A549 (cell line): Measurements from ENCODE around the gene H6PD. TPM values are rescaled to one million over a fixed set of nuclear protein-coding genes. Genes with fewer than 3 reads are reported as not detected.

Source experiments
- ATAC-seq, 2 experiments: fragments of 200-7000 bp in 1 of 2; fragments of >200 bp in 1 of 2; cut with Nextera tagmentation in 1 of 2; cut with Tn5 transposase in 1 of 2; 3 replicates each; pipeline versions ENCODE4 v1.8.0 to v1.9.1; 2018 to 2020; ENCODE audit warnings: mild to moderate bottlenecking in 1 of 2, moderate library complexity in 1 of 2
- CTCF ChIA-PET: fragments of 300-600 bp; sonication (Branson Sonifier 250); formaldehyde crosslinking; extraction: SDS; loops from one replicate; lab custom pipeline; 2021; ENCODE audit warnings: antibody characterized with exemption, inconsistent platforms; lab: Yijun Ruan, JAX
- POLR2A ChIA-PET: fragments of 350-600 bp; formaldehyde crosslinking; extraction: SDS; loops from one replicate; lab custom pipeline; 2021; ENCODE audit warnings: antibody characterized with exemption, inconsistent platforms; lab: Yijun Ruan, JAX
- DNase-seq, 2 experiments: peaks; one replicate each; pipeline versions ENCODE4 v3.0.0 to v3.0.0-alpha.2; 2011 to 2016; ENCODE audit warnings: low read depth in 1 of 2, low spot score in 1 of 2
- FAIRE-seq: peaks from 2 replicates; lab custom pipeline; 2011; peaks lifted over from hg19 to GRCh38; lab: Jason Lieb, UNC
- H3K27ac ChIP-seq, 2 experiments: fragments of >200 bp; sonication (Bioruptor Twin); formaldehyde crosslinking; 3 replicates each; pipeline ENCODE4 v1.5.1; 2016 to 2017
- H3K4me1 ChIP-seq: fragments of >200 bp; sonication (Bioruptor Twin); formaldehyde crosslinking; 3 replicates; pipeline ENCODE4 v1.6.1; 2016
- H3K4me2 ChIP-seq: fragments of >200 bp; sonication (Bioruptor Twin); formaldehyde crosslinking; 3 replicates; pipeline ENCODE4 v1.6.1; 2016
- H3K4me3 ChIP-seq: fragments of >200 bp; sonication (Bioruptor Twin); formaldehyde crosslinking; 3 replicates; pipeline ENCODE4 v1.5.1; 2016
- H3K9me3 ChIP-seq: fragments of >200 bp; sonication (Bioruptor Twin); formaldehyde crosslinking; 3 replicates; pipeline ENCODE4 v1.6.1; 2016
- ATOH8 ChIP-seq: fragments of 250-450 bp; sonication (Bioruptor Pico); IDR thresholded peaks from 2 replicates; pipeline ENCODE4 v1.5.0; 2020; ENCODE audit warnings: low read depth, mild to moderate bottlenecking, moderate library complexity
- CBX2 ChIP-seq: fragments of 200-600 bp; sonication (generic); IDR thresholded peaks from 2 replicates; pipeline ENCODE4 v1.6.1; 2016; ENCODE audit warnings: low read depth, mild to moderate bottlenecking, borderline replicate concordance
- CBX8 ChIP-seq: fragments of 200-600 bp; sonication (generic); IDR thresholded peaks from 2 replicates; pipeline ENCODE4 v1.6.1; 2016
- CHD4 ChIP-seq: fragments of 200-600 bp; sonication (generic); IDR thresholded peaks from 2 replicates; pipeline ENCODE4 v1.6.1; 2016; ENCODE audit warnings: antibody characterized with exemption, mild to moderate bottlenecking, borderline replicate concordance
- E2F6 ChIP-seq: IDR thresholded peaks from 2 replicates; pipeline ENCODE4 v1.6.1; 2012; ENCODE audit warnings: low read depth, borderline replicate concordance
- ESRRA ChIP-seq: fragments of 150-350 bp; IDR thresholded peaks from 2 replicates; pipeline ENCODE4 v1.6.1; 2014; ENCODE audit warnings: mild to moderate bottlenecking, low read length, borderline replicate concordance
- HEYL ChIP-seq: fragments of 250-450 bp; sonication (Bioruptor Pico); IDR thresholded peaks from 2 replicates; pipeline ENCODE4 v1.8.0; 2021; ENCODE audit warnings: mild to moderate bottlenecking, moderate library complexity
- HOXA7 ChIP-seq: fragments of 250-450 bp; sonication (Bioruptor Pico); IDR thresholded peaks from 2 replicates; pipeline ENCODE4 v1.5.0; 2020; ENCODE audit warnings: mild to moderate bottlenecking, moderate library complexity
- HOXB13 ChIP-seq: fragments of 250-450 bp; sonication (Bioruptor Pico); IDR thresholded peaks from 2 replicates; pipeline ENCODE4 v1.5.0; 2020; ENCODE audit warnings: low read depth, mild to moderate bottlenecking, moderate library complexity
- MAZ ChIP-seq: fragments of 150-350 bp; IDR thresholded peaks from 2 replicates; pipeline ENCODE4 v1.6.1; 2014; ENCODE audit warnings: antibody characterized with exemption, low read depth, low read length, borderline replicate concordance
- NFE2L2 ChIP-seq: fragments of 150-350 bp; conservative IDR thresholded peaks from 2 replicates; pipeline ENCODE4 v1.6.1; 2014; ENCODE audit warnings: low read length
- NPAS2 ChIP-seq: fragments of 250-450 bp; sonication (Bioruptor Pico); IDR thresholded peaks from 2 replicates; pipeline ENCODE4 v1.8.0; 2022; ENCODE audit warnings: mild to moderate bottlenecking, moderate library complexity, borderline replicate concordance
- PBX3 ChIP-seq: IDR thresholded peaks from 2 replicates; pipeline ENCODE4 v1.6.1; 2012
- POLR2A ChIP-seq: IDR thresholded peaks from 2 replicates; pipeline ENCODE4 v1.6.1; 2012; ENCODE audit warnings: mild to moderate bottlenecking, low read length
- POLR2AphosphoS2 ChIP-seq: conservative IDR thresholded peaks from 2 replicates; pipeline ENCODE4 v1.6.1; 2012; ENCODE audit warnings: low read length, improper control_type of control experiment, inconsistent platforms
- SMC3 ChIP-seq: fragments of >200 bp; sonication (Bioruptor Twin); formaldehyde crosslinking; IDR thresholded peaks from 3 replicates; pipeline ENCODE4 v1.6.1; 2018; ENCODE audit warnings: inconsistent platforms
- SREBF2 ChIP-seq: fragments of 450-650 bp; IDR thresholded peaks from 2 replicates; pipeline ENCODE4 v1.6.1; 2014; ENCODE audit warnings: mild to moderate bottlenecking, moderate library complexity
- TP53 ChIP-seq: fragments of 250-450 bp; sonication (Bioruptor Pico); IDR thresholded peaks from 2 replicates; pipeline ENCODE4 v1.5.0; 2021; ENCODE audit warnings: mild to moderate bottlenecking, moderate library complexity
- USF2 ChIP-seq: fragments of 450-650 bp; IDR thresholded peaks from 2 replicates; pipeline ENCODE4 v1.6.1; 2014; ENCODE audit warnings: antibody characterized with exemption
- ZC3H11A ChIP-seq: fragments of 450-650 bp; IDR thresholded peaks from 2 replicates; pipeline ENCODE4 v1.6.1; 2014; ENCODE audit warnings: antibody characterized with exemption, mild to moderate bottlenecking
- ZFP36 ChIP-seq: fragments of 450-650 bp; IDR thresholded peaks from 2 replicates; pipeline ENCODE4 v1.6.1; 2014; ENCODE audit warnings: borderline replicate concordance; ENCODE audit not compliant: partially characterized antibody
- ZSCAN20 ChIP-seq: fragments of 250-450 bp; sonication (Bioruptor Pico); IDR thresholded peaks from 2 replicates; pipeline ENCODE4 v1.8.0; 2022; ENCODE audit warnings: mild to moderate bottlenecking, moderate library complexity
- WGBS: methylation state at CpG from one replicate; pipeline ENCODE4 v1.1.6; 2017; ENCODE audit errors: missing lambda C conversion rate; 5-methylcytosine and 5-hydroxymethylcytosine counted together
- polyA plus RNA-seq, 4 experiments: library from polyadenylated mRNA; depleted of rRNA in 3 of 4; stranded (reverse); fragments of >200 nt; fragmentation: RNase III in 1 of 4; extraction: RNeasy Plus Mini Kit Qiagen cat#74134 plus additional on column Dnase treatment in 1 of 4; gene quantifications; 2 replicates in 3 of 4; 3 replicates in 1 of 4; pipeline ENCODE4 v1.2.3, GENCODE V29; 2011 to 2017

The H6PD gene
- polyA plus RNA-seq, 2 of the 4 experiments (the other 2 are of a cell fraction) = 6.0 to 7.9 TPM

GRCh38 chr1:9305216-9305615 lies 70.6 kb downstream of the H6PD start:
- POLR2A ChIA-PET = no interaction called here
- WGBS = 100% methylated on average over 6 of the region's 14 CpGs

GRCh38 chr1:9306006-9306405 lies 71.4 kb downstream of the H6PD start:
- Histone ChIP-seq H3K9me3 (no peaks in the 10 kb centered on the region), H3K27ac (peak overlapping the region in 1 of 2 experiments; percentile 98; a peak in 2 of 6 replicates), H3K4me2 (no peak overlapping the region), H3K4me1 (peaks cover 48% of the 10 kb centered on the region), H3K4me3 (no peak overlapping the region)
- WGBS = 78% methylated on average over 13 of the region's 14 CpGs
- POLR2A ChIA-PET = no interaction called here
- FAIRE-seq (no peak), ATAC-seq (no peak), DNase-seq (no peak)
- CTCF ChIA-PET = interaction anchor here (0.8 kb wide), 1 partner anchor 150 kb away, joined by 3 read pairs; no protein-coding TSS in a partner anchor
- no peak for TF ChIP-seq NFE2L2
- TF ChIP-seq ZC3H11A = no peak
- TF ChIP-seq TP53 (CRISPR knock-in tag) = no peak

More at GRCh38 chr1:9305216-9305615, 70.6 kb downstream of the H6PD start:
- FAIRE-seq = no peak
- TF ChIP-seq SMC3 = no peak
- TF ChIP-seq NPAS2 = no peak
- no peak for TF ChIP-seq ZSCAN20 (CRISPR knock-in tag)
- TF ChIP-seq USF2 = no peak
- no peak for TF ChIP-seq CHD4
- TF ChIP-seq ZFP36 = no peak
- TF ChIP-seq E2F6 = no peak
- no peak for TF ChIP-seq PBX3
- DNase-seq = no peak
- H3K9me3 ChIP-seq = no peaks in the 10 kb centered on the region
- H3K4me1 ChIP-seq = peaks cover 56% of the 10 kb centered on the region
- H3K4me2 ChIP-seq = no peak overlapping the region
- no peak for ATAC-seq
- H3K27ac ChIP-seq = peak overlapping the region in 1 of 2 experiments; percentile 98; a peak in 3 of 6 replicates
- H3K4me3 ChIP-seq = no peak overlapping the region
- CTCF ChIA-PET = interaction anchor here (0.8 to 2.2 kb wide), 2 partner anchors 24 to 151 kb away, joined by 3 to 5 read pairs; no protein-coding TSS in a partner anchor

GRCh38 chr1:9307303-9307702 lies 72.7 kb downstream of the H6PD start:
- POLR2A ChIA-PET = no interaction called here
- Histone ChIP-seq H3K4me1 (peaks cover 43% of the 10 kb centered on the region), H3K4me2 (no peak overlapping the region), H3K9me3 (no peaks in the 10 kb centered on the region), H3K27ac (no peak overlapping the region), H3K4me3 (no peak overlapping the region)
- 94% methylated on average over 10 of the region's 10 CpGs for WGBS
- TF ChIP-seq USF2 (no peak), MAZ (no peak), CBX8 (no peak), POLR2AphosphoS2 (no peak), HOXB13 (CRISPR knock-in tag) (no peak), CBX2 (no peak), HEYL (no peak), ESRRA (no peak), SMC3 (no peak), SREBF2 (no peak), ATOH8 (no peak), NFE2L2 (no peak), HOXA7 (CRISPR knock-in tag) (no peak), POLR2A (no peak)
- no peak for DNase-seq
- no peak for ATAC-seq
- no peak for FAIRE-seq
- CTCF ChIA-PET = interaction anchor here (1.5 to 2.8 kb wide), 2 partner anchors 15 to 18 kb away, joined by 3 to 9 read pairs; no protein-coding TSS in a partner anchor
